ENCODE data around the gene TNIP3.
"Not testable (repeated sequence)": the region's sequence is repeated elsewhere in the genome, so short reads cannot be mapped to it uniquely, and the experiment has no call there.

DNA sequence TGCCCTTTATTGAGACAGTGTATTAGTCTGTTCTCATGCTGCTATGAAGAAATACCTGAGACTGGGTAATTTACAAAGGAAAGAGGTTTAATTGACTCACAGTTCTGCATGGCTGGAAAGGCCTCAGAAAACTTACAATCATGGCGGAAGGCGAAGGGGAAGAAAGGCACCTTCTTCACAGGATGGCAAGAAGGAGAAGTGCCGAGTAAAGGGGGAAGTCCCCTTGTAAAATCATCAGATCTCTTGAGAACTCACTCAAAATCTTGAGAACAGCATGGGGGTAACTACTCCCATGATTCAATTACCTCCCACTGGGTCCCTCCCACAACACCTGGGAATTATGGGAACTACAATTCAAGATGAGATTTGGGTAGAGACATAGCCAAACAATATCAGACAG lies 41.7 kb upstream of the TNIP3 start:
- not testable (repeated sequence) for TF ChIP-seq YY1 (IDR thresholded peaks at IDR 0.05; ENCODE audit: insufficient read depth, insufficient read length); ZNF274 (IDR thresholded peaks at IDR 0.05; ENCODE audit: low read depth, low read length); SUZ12 (IDR thresholded peaks at IDR 0.05; ENCODE audit: extremely low read depth, insufficient read depth, insufficient read length)

All from NT2/D1 (cell line).